AG04449 (cell line): ENCODE data around the gene GDPD5.

Experiments used
- CTCF ChIA-PET: fragments of 350-600 bp; formaldehyde crosslinking; extraction: SDS; loops from one replicate; lab custom pipeline; 2021; ENCODE audit warnings: antibody characterized with exemption; lab: Yijun Ruan, JAX
- POLR2A ChIA-PET: fragments of 400-600, 350-600 bp; formaldehyde crosslinking; extraction: SDS; loops from one replicate; lab custom pipeline; 2020; ENCODE audit warnings: antibody characterized with exemption, inconsistent platforms; lab: Yijun Ruan, JAX
- DNase-seq: peaks from one replicate; pipeline ENCODE4 v3.0.0-alpha.2; 2010; ENCODE audit warnings: low read depth, low spot score
- H3K4me3 ChIP-seq: 2 replicates; pipeline ENCODE4 v1.5.1; 2011; ENCODE audit warnings: low read depth, mild to moderate bottlenecking, control low read depth, low read length
- TF ChIP-seq, protein P1 (sequence below): IDR thresholded peaks from one replicate; pipeline ENCODE4 v1.5.1; 2011; ENCODE audit warnings: mild to moderate bottlenecking, moderate library complexity, low read length, control low read depth, inconsistent platforms; ENCODE audit not compliant: insufficient read depth; ENCODE audit errors: missing control alignments

GDPD5 gene

GRCh38 chr11:75474240-75474639, 51.5 kb downstream of the GDPD5 start:
- TF ChIP-seq, protein P1, sequence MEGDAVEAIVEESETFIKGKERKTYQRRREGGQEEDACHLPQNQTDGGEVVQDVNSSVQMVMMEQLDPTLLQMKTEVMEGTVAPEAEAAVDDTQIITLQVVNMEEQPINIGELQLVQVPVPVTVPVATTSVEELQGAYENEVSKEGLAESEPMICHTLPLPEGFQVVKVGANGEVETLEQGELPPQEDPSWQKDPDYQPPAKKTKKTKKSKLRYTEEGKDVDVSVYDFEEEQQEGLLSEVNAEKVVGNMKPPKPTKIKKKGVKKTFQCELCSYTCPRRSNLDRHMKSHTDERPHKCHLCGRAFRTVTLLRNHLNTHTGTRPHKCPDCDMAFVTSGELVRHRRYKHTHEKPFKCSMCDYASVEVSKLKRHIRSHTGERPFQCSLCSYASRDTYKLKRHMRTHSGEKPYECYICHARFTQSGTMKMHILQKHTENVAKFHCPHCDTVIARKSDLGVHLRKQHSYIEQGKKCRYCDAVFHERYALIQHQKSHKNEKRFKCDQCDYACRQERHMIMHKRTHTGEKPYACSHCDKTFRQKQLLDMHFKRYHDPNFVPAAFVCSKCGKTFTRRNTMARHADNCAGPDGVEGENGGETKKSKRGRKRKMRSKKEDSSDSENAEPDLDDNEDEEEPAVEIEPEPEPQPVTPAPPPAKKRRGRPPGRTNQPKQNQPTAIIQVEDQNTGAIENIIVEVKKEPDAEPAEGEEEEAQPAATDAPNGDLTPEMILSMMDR = no peak
- CTCF ChIA-PET = interaction anchor here (1.5 kb wide), 1 partner anchor 12 kb away, joined by 5 read pairs; no protein-coding TSS in a partner anchor
- no peak overlapping the region for H3K4me3 ChIP-seq
- POLR2A ChIA-PET = no interaction called here
- DNase-seq = no peak

- TF ChIP-seq, protein P1 = no peak
- POLR2A ChIA-PET = no interaction called here
- CTCF ChIA-PET = interaction anchor here (1.5 kb wide), 1 partner anchor 12 kb away, joined by 5 read pairs; no protein-coding TSS in a partner anchor
- H3K4me3 ChIP-seq = no peak overlapping the region
- DNase-seq = no peak
Observed at GRCh38 chr11:75473684-75474083, 52.1 kb downstream of the GDPD5 start.

DNA sequence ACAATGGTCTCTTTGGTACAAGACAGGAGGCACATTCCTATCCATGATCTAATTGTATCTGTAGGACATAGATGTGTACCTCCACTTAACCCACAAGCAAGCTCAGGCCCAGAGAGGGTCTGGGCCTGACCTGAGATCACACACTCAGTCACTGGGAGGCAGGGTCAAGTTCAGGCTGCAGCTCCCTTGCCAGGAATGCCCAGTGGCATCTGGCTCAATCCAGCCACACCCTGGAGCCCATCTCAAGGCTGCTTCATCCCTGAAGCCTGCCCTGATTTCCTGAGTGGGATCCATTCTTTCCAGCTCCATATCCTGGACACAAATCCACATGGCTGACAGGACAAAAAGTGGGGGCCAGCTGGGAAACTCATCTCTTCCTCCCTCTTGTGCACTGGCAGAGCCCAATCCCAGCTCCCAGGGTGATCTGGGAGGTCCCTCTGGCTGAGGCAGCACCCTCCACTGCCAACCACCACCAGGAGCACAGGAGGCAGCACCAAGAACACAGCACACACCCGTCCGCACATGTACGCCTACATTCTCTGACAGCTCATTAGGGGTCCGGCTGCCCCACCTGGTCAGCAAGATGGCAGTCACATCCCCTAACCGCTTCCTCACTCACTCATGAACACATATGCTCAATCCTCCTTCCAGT, 53.5 kb downstream of the GDPD5 start:
- TF ChIP-seq, protein P1 = no peak
- H3K4me3 ChIP-seq = no peak overlapping the region
- POLR2A ChIA-PET = no interaction called here
- DNase-seq = no peak
- CTCF ChIA-PET = interaction anchor here (0.6 to 1.0 kb wide), 4 partner anchors 17 to 59 kb away, joined by 3 to 4 read pairs (median 4); partner anchors contain the start of gene GDPD5

GRCh38 chr11:75471176-75471973, 54.4 kb downstream of the GDPD5 start:
- TF ChIP-seq, protein P1 = no peak
- ChIA-PET CTCF (interaction anchor here (0.6 to 1.2 kb wide), 6 partner anchors 17 to 60 kb away, joined by 3 to 4 read pairs (median 4); partner anchors contain the start of gene GDPD5), POLR2A (no interaction called here)
- no peak for DNase-seq
- H3K4me3 ChIP-seq = no peak overlapping the region

GRCh38 chr11:75470476-75471080, 55.2 kb downstream of the GDPD5 start:
- DNase-seq = no peak
- POLR2A ChIA-PET = no interaction called here
- TF ChIP-seq, protein P1 = no peak
- H3K4me3 ChIP-seq = no peak overlapping the region
- CTCF ChIA-PET = interaction anchor here (1.0 to 1.2 kb wide), 3 partner anchors 16 to 26 kb away, joined by 4 read pairs; no protein-coding TSS in a partner anchor
